Neural crest cell (in vitro differentiated cells): ENCODE results near the gene PSMG1. TPM values are rescaled to one million over a fixed set of nuclear protein-coding genes. Genes with fewer than 3 reads are reported as not detected.
A peak's percentile ranks its signal among the peaks of the same experiment; 100 is the strongest.

Experiments used
- DNase-seq: peaks from one replicate; pipeline ENCODE4 v3.0.0; 2021; ENCODE audit warnings: low read depth, mixed read lengths, low spot score
- H3K27ac Mint-ChIP-seq: one replicate; pipeline ENCODE4 v1.8.0; 2021; ENCODE audit warnings: mild to moderate bottlenecking, mixed read lengths; ENCODE audit not compliant: unreplicated experiment
- H3K27me3 Mint-ChIP-seq: 2 replicates; pipeline ENCODE4 v1.8.0; 2021; ENCODE audit warnings: low read depth, mild to moderate bottlenecking, mixed read lengths
- H3K36me3 Mint-ChIP-seq: 2 replicates; pipeline ENCODE4 v1.8.0; 2021; ENCODE audit warnings: low read depth, mild to moderate bottlenecking, mixed read lengths
- H3K4me1 Mint-ChIP-seq: 2 replicates; pipeline ENCODE4 v1.8.0; 2021; ENCODE audit warnings: mixed read lengths
- H3K4me3 Mint-ChIP-seq: one replicate; pipeline ENCODE4 v1.8.0; 2021; ENCODE audit warnings: mild to moderate bottlenecking, mixed read lengths
- H3K9me3 Mint-ChIP-seq: 2 replicates; pipeline ENCODE4 v1.8.0; 2021; ENCODE audit warnings: mixed read lengths
- CTCF ChIP-seq: fragments of 200-600 bp; sonication (generic); conservative IDR thresholded peaks from 2 replicates; pipeline ENCODE4 v1.5.0; 2021; ENCODE audit warnings: antibody characterized with exemption, mild to moderate bottlenecking
- total RNA-seq: library from RNA; stranded (reverse); gene quantifications from 2 replicates; pipeline ENCODE4 v1.2.1, GENCODE V29; 2021

PSMG1 gene
- total RNA-seq, 1 donor from 2014 or later: 71.2 TPM

- no peaks in the 10 kb centered on the region for H3K9me3 Mint-ChIP-seq
- H3K27ac Mint-ChIP-seq: no peak overlapping the region
- H3K4me1 Mint-ChIP-seq: no peaks in the 10 kb centered on the region
- H3K27me3 Mint-ChIP-seq: no peaks in the 10 kb centered on the region
- H3K4me3 Mint-ChIP-seq: no peak overlapping the region
- no peak for DNase-seq
- peaks cover 18% of the 10 kb centered on the region for H3K36me3 Mint-ChIP-seq
- TF ChIP-seq CTCF: no peak
Measured at GRCh38 chr21:39209334-39209688, 26.1 kb upstream of the PSMG1 start.

GRCh38 chr21:39208624-39209333, 25.5 kb upstream of the PSMG1 start:
- DNase-seq: no peak
- Mint-ChIP-seq H3K4me1 (no peaks in the 10 kb centered on the region), H3K4me3 (no peak overlapping the region), H3K27ac (peak overlapping the region; percentile 75), H3K9me3 (no peaks in the 10 kb centered on the region), H3K36me3 (peaks cover 18% of the 10 kb centered on the region), H3K27me3 (no peaks in the 10 kb centered on the region)
- no peak for TF ChIP-seq CTCF

- H3K4me1 Mint-ChIP-seq: no peaks in the 10 kb centered on the region
- H3K36me3 Mint-ChIP-seq: peaks cover 21% of the 10 kb centered on the region
- no peaks in the 10 kb centered on the region for H3K27me3 Mint-ChIP-seq
Measured at GRCh38 chr21:39204134-39204533, 20.9 kb upstream of the PSMG1 start.

GRCh38 chr21:39198800-39199199, 15.5 kb upstream of the PSMG1 start:
- TF ChIP-seq CTCF: no peak
- H3K9me3 Mint-ChIP-seq: no peaks in the 10 kb centered on the region
- no peaks in the 10 kb centered on the region for H3K27me3 Mint-ChIP-seq
- H3K4me1 Mint-ChIP-seq: no peaks in the 10 kb centered on the region
- H3K27ac Mint-ChIP-seq: no peak overlapping the region
- DNase-seq: no peak
- peaks cover 14% of the 10 kb centered on the region for H3K36me3 Mint-ChIP-seq
- H3K4me3 Mint-ChIP-seq: no peak overlapping the region

More at GRCh38 chr21:39204134-39204533, 20.9 kb upstream of the PSMG1 start:
- TF ChIP-seq CTCF: peak; percentile 53
- no peaks in the 10 kb centered on the region for H3K9me3 Mint-ChIP-seq
- H3K27ac Mint-ChIP-seq: no peak overlapping the region
- H3K4me3 Mint-ChIP-seq: no peak overlapping the region
- DNase-seq: no peak

GRCh38 chr21:39197448-39198233, 14.4 kb upstream of the PSMG1 start:
- Mint-ChIP-seq H3K4me1 (no peaks in the 10 kb centered on the region), H3K27ac (no peak overlapping the region), H3K27me3 (no peaks in the 10 kb centered on the region), H3K4me3 (no peak overlapping the region), H3K36me3 (peaks cover 10% of the 10 kb centered on the region), H3K9me3 (no peaks in the 10 kb centered on the region)
- no peak for TF ChIP-seq CTCF
- DNase-seq: no peak
